ENCODE data around the gene NOS3.
"Not testable (repeated sequence)": the region's sequence is repeated elsewhere in the genome, so short reads cannot be mapped to it uniquely, and the experiment has no call there.

The NOS3 gene

DNA sequence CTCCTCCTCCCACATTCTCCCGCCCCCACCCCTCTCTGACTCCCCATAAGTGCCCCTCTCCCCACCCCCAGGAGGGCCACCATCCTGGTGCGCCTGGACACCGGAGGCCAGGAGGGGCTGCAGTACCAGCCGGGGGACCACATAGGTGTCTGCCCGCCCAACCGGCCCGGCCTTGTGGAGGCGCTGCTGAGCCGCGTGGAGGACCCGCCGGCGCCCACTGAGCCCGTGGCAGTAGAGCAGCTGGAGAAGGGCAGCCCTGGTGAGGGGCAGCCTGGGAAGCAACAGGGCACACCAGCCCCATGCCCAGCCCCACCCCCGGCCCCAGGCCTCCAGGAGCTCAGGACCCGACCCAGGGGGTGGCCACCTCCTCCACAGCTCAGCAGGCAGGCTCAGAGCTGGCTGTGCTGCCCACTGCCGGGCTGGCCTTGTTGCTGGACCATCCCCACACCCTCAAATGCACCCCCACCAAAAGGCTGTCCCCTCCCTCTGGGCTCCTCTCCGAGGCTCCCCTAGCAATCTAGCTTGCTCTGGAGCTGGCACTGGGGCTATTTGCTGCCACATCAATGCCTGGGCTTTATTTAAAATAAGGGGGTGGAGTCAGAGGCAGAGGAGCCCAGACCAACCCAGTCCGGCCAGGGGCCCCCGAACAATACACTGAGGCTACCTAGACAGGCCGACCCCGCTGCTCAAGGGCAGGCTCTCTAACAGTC lies 18.7 kb downstream of the NOS3 start:
- FAIRE-seq (no peak), DNase-seq (ENCODE audit: insufficient read length, low spot score) (no peak)
- TF ChIP-seq, protein P1, sequence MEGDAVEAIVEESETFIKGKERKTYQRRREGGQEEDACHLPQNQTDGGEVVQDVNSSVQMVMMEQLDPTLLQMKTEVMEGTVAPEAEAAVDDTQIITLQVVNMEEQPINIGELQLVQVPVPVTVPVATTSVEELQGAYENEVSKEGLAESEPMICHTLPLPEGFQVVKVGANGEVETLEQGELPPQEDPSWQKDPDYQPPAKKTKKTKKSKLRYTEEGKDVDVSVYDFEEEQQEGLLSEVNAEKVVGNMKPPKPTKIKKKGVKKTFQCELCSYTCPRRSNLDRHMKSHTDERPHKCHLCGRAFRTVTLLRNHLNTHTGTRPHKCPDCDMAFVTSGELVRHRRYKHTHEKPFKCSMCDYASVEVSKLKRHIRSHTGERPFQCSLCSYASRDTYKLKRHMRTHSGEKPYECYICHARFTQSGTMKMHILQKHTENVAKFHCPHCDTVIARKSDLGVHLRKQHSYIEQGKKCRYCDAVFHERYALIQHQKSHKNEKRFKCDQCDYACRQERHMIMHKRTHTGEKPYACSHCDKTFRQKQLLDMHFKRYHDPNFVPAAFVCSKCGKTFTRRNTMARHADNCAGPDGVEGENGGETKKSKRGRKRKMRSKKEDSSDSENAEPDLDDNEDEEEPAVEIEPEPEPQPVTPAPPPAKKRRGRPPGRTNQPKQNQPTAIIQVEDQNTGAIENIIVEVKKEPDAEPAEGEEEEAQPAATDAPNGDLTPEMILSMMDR (IDR thresholded peaks at IDR 0.05; ENCODE audit: insufficient read depth, missing control alignments), result no peak

DNA sequence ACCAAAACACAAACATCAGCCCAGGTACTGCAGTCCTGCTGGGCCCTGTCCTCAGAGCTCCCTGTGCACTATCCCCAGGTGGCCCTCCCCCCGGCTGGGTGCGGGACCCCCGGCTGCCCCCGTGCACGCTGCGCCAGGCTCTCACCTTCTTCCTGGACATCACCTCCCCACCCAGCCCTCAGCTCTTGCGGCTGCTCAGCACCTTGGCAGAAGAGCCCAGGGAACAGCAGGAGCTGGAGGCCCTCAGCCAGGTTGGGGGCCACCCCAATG lies 19.2 kb downstream of the NOS3 start:
- TF ChIP-seq, protein P1 (IDR thresholded peaks at IDR 0.05; ENCODE audit: insufficient read depth, missing control alignments), result no peak
- no peak for DNase-seq (ENCODE audit: insufficient read length, low spot score)
- FAIRE-seq, result no peak

DNA sequence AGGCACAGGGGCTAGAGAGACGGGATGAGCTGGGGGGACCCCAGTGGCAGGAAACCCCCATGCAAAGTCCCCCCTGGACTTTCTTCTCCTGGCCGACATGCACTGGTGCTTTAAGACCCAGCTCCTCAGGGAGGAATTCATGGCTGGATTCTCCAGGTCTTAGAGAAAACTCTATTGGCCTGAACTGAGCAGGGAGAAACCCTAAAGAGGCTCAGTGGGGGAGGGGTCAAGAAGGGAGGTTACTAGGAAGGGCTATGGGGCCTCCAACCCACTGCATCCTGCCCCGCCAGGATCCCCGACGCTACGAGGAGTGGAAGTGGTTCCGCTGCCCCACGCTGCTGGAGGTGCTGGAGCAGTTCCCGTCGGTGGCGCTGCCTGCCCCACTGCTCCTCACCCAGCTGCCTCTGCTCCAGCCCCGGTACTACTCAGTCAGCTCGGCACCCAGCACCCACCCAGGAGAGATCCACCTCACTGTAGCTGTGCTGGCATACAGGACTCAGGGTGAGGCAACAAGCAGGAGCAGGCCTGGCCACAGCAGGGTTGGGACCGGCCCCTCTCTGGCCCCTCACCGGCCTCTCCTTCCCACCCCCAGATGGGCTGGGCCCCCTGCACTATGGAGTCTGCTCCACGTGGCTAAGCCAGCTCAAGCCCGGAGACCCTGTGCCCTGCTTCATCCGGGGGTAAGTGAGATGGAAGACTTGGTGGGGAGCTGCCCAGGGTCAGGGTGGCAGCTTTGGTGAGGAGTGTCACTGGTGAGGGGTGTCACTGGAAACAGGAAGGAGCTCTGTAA lies 19.7 kb downstream of the NOS3 start:
- DNase-seq (ENCODE audit: insufficient read length, low spot score) (no peak), FAIRE-seq (no peak)
- TF ChIP-seq, protein P1 (IDR thresholded peaks at IDR 0.05; ENCODE audit: insufficient read depth, missing control alignments), result no peak

DNA sequence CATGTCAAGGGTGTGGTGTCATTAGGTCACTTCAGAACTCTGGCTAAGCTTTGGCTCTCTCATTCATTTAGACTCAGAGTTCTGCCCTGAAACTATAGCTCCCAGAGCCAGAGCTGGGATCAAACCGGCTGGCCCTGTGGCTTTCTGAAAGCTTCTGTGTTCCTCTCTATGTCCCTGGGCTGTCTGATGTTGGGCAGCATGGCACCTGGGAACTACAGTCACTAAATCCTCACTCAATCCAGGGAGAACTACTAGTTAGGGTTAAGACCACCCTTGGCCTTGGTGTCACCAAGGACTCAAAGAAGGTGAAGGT lies 20.2 kb downstream of the NOS3 start:
- TF ChIP-seq, protein P1 (IDR thresholded peaks at IDR 0.05; ENCODE audit: insufficient read depth, missing control alignments), result no peak
- FAIRE-seq (no peak), DNase-seq (ENCODE audit: insufficient read length, low spot score) (no peak)

DNA sequence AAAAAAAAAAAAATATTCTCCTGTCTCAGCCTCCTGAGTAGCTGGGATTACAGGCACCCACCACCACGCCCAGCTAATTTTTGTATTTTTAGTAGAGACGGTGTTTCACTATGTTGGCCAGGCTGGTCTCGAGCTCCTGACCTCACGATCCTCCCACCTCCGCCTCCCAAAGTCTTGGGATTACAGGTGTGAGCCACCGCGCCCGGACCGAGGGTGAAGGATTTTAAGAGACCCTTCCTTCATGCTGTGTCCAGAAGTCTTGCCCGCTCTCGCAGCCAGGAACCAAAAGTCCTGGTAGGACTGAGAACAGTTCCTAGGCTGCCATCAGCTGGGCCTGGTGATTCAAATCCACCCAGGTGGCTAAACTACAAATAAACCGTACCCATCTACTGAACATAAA lies 20.8 kb downstream of the NOS3 start:
- DNase-seq (ENCODE audit: insufficient read length, low spot score); FAIRE-seq: not testable (repeated sequence)

DNA sequence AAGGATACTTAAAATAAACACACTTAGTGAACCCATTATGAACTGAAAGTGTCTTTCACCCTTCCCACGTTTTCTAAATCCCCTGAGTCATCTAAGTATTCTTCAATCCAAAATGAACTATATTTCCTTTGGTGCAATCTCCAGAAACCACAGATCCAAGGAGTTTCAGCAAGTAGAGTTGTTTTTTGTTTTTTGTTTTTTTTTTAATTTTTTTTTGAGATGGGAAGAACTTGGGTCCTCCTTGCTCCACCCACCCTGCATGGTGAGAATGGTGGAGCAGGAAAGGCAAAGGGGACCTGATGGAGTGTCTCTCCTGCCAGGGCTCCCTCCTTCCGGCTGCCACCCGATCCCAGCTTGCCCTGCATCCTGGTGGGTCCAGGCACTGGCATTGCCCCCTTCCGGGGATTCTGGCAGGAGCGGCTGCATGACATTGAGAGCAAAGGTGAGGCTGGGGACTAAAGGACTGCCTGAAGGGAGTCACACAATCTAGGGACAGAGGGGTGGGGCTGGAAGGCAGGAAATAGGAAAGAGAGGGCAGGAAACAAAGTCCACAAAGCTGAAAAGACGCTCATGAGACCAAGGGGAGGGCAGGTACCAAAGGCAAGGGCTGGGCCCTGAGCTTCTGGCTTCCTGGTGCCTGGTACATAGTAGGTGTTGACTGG lies 21.3 kb downstream of the NOS3 start:
- FAIRE-seq (no peak), DNase-seq (ENCODE audit: insufficient read length, low spot score) (no peak)
- TF ChIP-seq, protein P1 (IDR thresholded peaks at IDR 0.05; ENCODE audit: insufficient read depth, missing control alignments), result no peak

DNA sequence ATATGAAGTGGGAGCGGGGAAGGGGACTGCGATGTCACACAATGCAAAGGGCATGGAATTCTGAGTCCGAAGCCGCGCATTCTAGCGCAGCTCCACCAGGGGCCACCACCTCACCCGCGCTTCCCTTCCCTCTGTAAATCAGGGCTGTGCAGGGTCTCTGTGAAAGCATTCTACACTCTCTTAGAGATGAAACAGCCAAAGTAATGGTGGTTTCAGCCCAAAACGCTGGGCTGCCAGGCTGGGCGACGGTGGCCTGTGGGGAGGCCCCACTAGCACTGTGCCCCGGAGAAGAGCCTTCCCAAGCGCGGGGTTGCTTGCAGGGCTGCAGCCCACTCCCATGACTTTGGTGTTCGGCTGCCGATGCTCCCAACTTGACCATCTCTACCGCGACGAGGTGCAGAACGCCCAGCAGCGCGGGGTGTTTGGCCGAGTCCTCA lies 22.1 kb downstream of the NOS3 start:
- DNase-seq (ENCODE audit: insufficient read length, low spot score), result peak; percentile 73
- TF ChIP-seq, protein P1 (IDR thresholded peaks at IDR 0.05; ENCODE audit: insufficient read depth, missing control alignments), result peak; percentile 42
- FAIRE-seq, result no peak
